Mucosa of descending colon (tissue), 3 donors: ENCODE results near the gene OR2L8. TPM values are rescaled to one million over a fixed set of nuclear protein-coding genes. Genes with fewer than 3 reads are reported as not detected.

ENCODE experiments used
- ATAC-seq: fragments of 200-7000 bp; cut with Tn5 transposase; one replicate; pipeline ENCODE4 v1.9.1; 2020; ENCODE audit warnings: mild to moderate bottlenecking, moderate library complexity
- DNase-seq, 3 donors: peaks; one replicate each; pipeline ENCODE4 v3.0.0-alpha.2; 2020
- H3K36me3 ChIP-seq: fragments of 200-600 bp; one replicate; pipeline ENCODE4 v1.8.0; 2021; ENCODE audit warnings: low read depth, mild to moderate bottlenecking
- H3K4me1 ChIP-seq: fragments of 200-600 bp; one replicate; pipeline ENCODE4 v1.8.0; 2021; ENCODE audit warnings: low read depth, mild to moderate bottlenecking
- H3K4me3 ChIP-seq: fragments of 200-600 bp; one replicate; pipeline ENCODE4 v1.8.0; 2021; ENCODE audit warnings: mild to moderate bottlenecking
- H3K9me3 ChIP-seq: fragments of 200-600 bp; one replicate; pipeline ENCODE4 v1.8.0; 2021; ENCODE audit warnings: mild to moderate bottlenecking
- intact Hi-C, 2 donors: fragments of 100-400 bp; cut with DNase I in 1 of 2; cut with micrococcal nuclease in 1 of 2; formaldehyde crosslinking; loops; one replicate each; pipeline versions ENCODE4 v1.11.0 to v1.11.1; 2022; cut with DNase I, micrococcal nuclease
- total RNA-seq, 3 donors: library from RNA; stranded (reverse); fragmentation: NEBNext Ultra II Directional in 2 of 3; extraction: Animal tissue kit (Norgen Biotek cat#: 25700) in 2 of 3; gene quantifications; one replicate each; pipeline versions ENCODE4 v1.2.1 to v1.2.4, GENCODE V29; 2021 to 2023
- TF ChIP-seq, protein P1 (sequence below): fragments of 200-600 bp; IDR thresholded peaks from one replicate; pipeline ENCODE4 v1.8.0; 2022; ENCODE audit warnings: antibody characterized with exemption, mild to moderate bottlenecking
- donor health status: DM: no; HTN: no; CAD: no; lungs with moderate emphysema.
- donor health status: DM: no; HTN: no; CAD: no.
- donor health status: DM: no; HTN: yes; CAD: no.

Gene OR2L8
- total RNA-seq, 3 donors from 2014 or later, result not detected

DNA sequence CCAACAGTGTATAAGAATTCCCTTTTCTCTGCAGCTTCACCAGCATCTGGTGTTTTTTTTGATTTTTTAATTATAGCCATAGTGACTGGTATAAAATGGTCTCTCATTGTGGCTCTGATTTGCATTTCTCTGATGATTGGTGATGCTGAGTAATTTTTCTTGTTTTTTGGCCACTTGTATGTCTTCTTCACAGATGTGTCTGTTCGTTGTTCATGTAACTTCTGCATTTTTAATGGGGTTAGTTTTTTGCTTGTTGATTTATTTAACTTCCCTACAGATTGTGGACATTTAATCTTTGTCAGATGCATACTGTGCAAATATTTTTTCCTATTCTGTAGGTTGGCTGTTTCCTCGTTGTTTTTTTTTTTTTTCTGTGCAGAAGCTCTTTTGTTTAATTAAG, 44.3 kb downstream of the OR2L8 start:
- ATAC-seq, result no peak
- H3K36me3 ChIP-seq, result no peaks in the 10 kb centered on the region
- TF ChIP-seq, protein P1, sequence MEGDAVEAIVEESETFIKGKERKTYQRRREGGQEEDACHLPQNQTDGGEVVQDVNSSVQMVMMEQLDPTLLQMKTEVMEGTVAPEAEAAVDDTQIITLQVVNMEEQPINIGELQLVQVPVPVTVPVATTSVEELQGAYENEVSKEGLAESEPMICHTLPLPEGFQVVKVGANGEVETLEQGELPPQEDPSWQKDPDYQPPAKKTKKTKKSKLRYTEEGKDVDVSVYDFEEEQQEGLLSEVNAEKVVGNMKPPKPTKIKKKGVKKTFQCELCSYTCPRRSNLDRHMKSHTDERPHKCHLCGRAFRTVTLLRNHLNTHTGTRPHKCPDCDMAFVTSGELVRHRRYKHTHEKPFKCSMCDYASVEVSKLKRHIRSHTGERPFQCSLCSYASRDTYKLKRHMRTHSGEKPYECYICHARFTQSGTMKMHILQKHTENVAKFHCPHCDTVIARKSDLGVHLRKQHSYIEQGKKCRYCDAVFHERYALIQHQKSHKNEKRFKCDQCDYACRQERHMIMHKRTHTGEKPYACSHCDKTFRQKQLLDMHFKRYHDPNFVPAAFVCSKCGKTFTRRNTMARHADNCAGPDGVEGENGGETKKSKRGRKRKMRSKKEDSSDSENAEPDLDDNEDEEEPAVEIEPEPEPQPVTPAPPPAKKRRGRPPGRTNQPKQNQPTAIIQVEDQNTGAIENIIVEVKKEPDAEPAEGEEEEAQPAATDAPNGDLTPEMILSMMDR, result no peak
- peaks cover 34% of the 10 kb centered on the region for H3K9me3 ChIP-seq
- intact Hi-C loops, result no loop called here
- H3K4me1 ChIP-seq, result no peaks in the 10 kb centered on the region
- DNase-seq, result no peak
- H3K4me3 ChIP-seq, result no peak overlapping the region

DNA sequence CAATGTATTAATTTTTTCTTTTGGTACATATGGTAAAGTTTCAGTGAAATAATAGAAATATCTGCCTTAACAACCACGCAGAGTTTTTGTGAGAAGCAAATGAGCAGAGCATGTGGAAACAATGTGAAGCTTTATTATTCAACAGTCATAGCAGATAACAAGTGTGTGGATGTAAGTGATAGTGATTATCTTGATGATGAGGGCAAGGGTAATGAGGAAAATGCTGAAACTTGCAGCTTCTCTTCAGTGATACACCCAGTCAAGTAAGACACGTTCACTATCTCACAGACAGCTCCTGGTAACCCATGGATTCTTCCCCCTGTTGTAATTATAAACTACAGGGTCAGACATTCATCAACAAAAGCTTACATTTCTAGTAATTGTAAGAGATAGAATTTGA, 50.2 kb downstream of the OR2L8 start:
- no peak for ATAC-seq
- no peak overlapping the region for H3K4me3 ChIP-seq

More for the DNA sequence above, 50.2 kb downstream of the OR2L8 start:
- H3K36me3 ChIP-seq, result no peaks in the 10 kb centered on the region
- intact Hi-C loops, result no loop called here
- peaks cover 20% of the 10 kb centered on the region for H3K9me3 ChIP-seq
- DNase-seq, result no peak
- TF ChIP-seq, protein P1, result no peak
- H3K4me1 ChIP-seq, result no peaks in the 10 kb centered on the region

Other genes starting within 250 kb of the OR2L8 start
- not detected for gene OR6F1, start 232.2 kb upstream of the OR2L8 start, total RNA-seq
- under 1 TPM in 1 of 3 donors, not detected in 2; 0.32 TPM for gene OR14K1, start 210.2 kb upstream of the OR2L8 start, total RNA-seq
- gene OR14A2, start 200.7 kb upstream of the OR2L8 start, total RNA-seq, result not detected
- gene OR1C1, start 188.3 kb upstream of the OR2L8 start, total RNA-seq, result not detected
- not detected for gene OR14A16, start 124.7 kb upstream of the OR2L8 start, total RNA-seq
- gene OR11L1, start 107.0 kb upstream of the OR2L8 start, total RNA-seq, result not detected
- gene TRIM58, start 91.7 kb upstream of the OR2L8 start, total RNA-seq, result 1 to 10 TPM; 1.2 to 2.5 (median 1.5) TPM
- 1 to 10 TPM in 1 of 3 donors, under 1 TPM in 2; 0.52 to 1.2 (median 0.53) TPM for gene OR2W3, start 53.3 kb upstream of the OR2L8 start, total RNA-seq
- gene OR2T8, start 28.6 kb upstream of the OR2L8 start, total RNA-seq, result not detected
- gene OR2AJ1, start 24.0 kb upstream of the OR2L8 start, total RNA-seq, result not detected
- not detected for gene OR2AK2, start 16.4 kb downstream of the OR2L8 start, total RNA-seq
- gene OR2L5, start 64.8 kb downstream of the OR2L8 start, total RNA-seq, result not detected
- gene OR2L2, start 81.2 kb downstream of the OR2L8 start, total RNA-seq, result under 1 TPM; 0.07 to 0.19 (median 0.09) TPM
- gene OR2L3, start 98.0 kb downstream of the OR2L8 start, total RNA-seq, result not detected
- under 1 TPM in 1 of 3 donors, not detected in 2; 0.19 TPM for gene OR2L13, start 146.3 kb downstream of the OR2L8 start, total RNA-seq
- not detected for gene OR2M5, start 196.3 kb downstream of the OR2L8 start, total RNA-seq
- not detected for gene OR2M2, start 226.0 kb downstream of the OR2L8 start, total RNA-seq
- gene OR2M3, start 248.4 kb downstream of the OR2L8 start, total RNA-seq, result not detected